Astrocyte (in vitro differentiated cells and primary cell): ENCODE results near the gene SLC66A1. TPM values are rescaled to one million over a fixed set of nuclear protein-coding genes. Genes with fewer than 3 reads are reported as not detected.
"Not testable (repeated sequence)": the region's sequence is repeated elsewhere in the genome, so short reads cannot be mapped to it uniquely, and the experiment has no call there.

Source experiments
- DNase-seq: peaks from one replicate; pipeline ENCODE4 v3.0.0-alpha.2; 2010; ENCODE audit warnings: low read depth
- FAIRE-seq: peaks from 2 replicates; lab custom pipeline; 2011; peaks lifted over from hg19 to GRCh38; lab: Jason Lieb, UNC
- H2AFZ ChIP-seq: 2 replicates; pipeline ENCODE4 v1.6.0; 2012; ENCODE audit warnings: low read depth, low read length, inconsistent platforms
- H3K27ac ChIP-seq: 2 replicates; pipeline ENCODE4 v1.5.1; 2011; ENCODE audit warnings: low read depth, low read length, inconsistent platforms
- H3K27me3 ChIP-seq: 2 replicates; pipeline ENCODE4 v1.6.0; 2011; ENCODE audit warnings: low read length, inconsistent platforms; ENCODE audit not compliant: insufficient read depth
- H3K36me3 ChIP-seq: 2 replicates; pipeline ENCODE4 v1.5.1; 2011; ENCODE audit warnings: low read length, inconsistent platforms; ENCODE audit not compliant: insufficient read depth
- H3K4me1 ChIP-seq: 2 replicates; pipeline ENCODE4 v1.5.1; 2011; ENCODE audit warnings: low read length, inconsistent platforms; ENCODE audit not compliant: insufficient read depth
- H3K4me2 ChIP-seq: 2 replicates; pipeline ENCODE4 v1.6.0; 2012; ENCODE audit warnings: low read length, inconsistent platforms
- H3K4me3 ChIP-seq: 2 replicates; pipeline ENCODE4 v1.5.1; 2011; ENCODE audit warnings: low read depth, mild to moderate bottlenecking, low read length, inconsistent platforms; ENCODE audit not compliant: insufficient read depth
- H3K79me2 ChIP-seq: 2 replicates; pipeline ENCODE4 v1.6.0; 2012; ENCODE audit warnings: mild to moderate bottlenecking, low read length, inconsistent platforms; ENCODE audit not compliant: insufficient read depth
- H3K9ac ChIP-seq: 2 replicates; pipeline ENCODE4 v1.6.0; 2012; ENCODE audit warnings: mild to moderate bottlenecking, low read length, inconsistent platforms
- H3K9me3 ChIP-seq: 2 replicates; pipeline ENCODE4 v1.5.1; 2012; ENCODE audit warnings: low read depth, mild to moderate bottlenecking, low read length, inconsistent platforms; ENCODE audit not compliant: insufficient read depth
- H4K20me1 ChIP-seq: 2 replicates; pipeline ENCODE4 v1.6.0; 2012; ENCODE audit warnings: low read length, inconsistent platforms; ENCODE audit not compliant: insufficient read depth
- H3K27ac Mint-ChIP-seq: one replicate; pipeline ENCODE4 v1.8.0; 2021; ENCODE audit warnings: mild to moderate bottlenecking, mixed read lengths; ENCODE audit not compliant: unreplicated experiment
- H3K27me3 Mint-ChIP-seq: one replicate; pipeline ENCODE4 v1.8.0; 2021; ENCODE audit warnings: low read depth, mixed read lengths; ENCODE audit not compliant: unreplicated experiment
- H3K36me3 Mint-ChIP-seq: one replicate; pipeline ENCODE4 v1.8.0; 2021; ENCODE audit warnings: low read depth, mixed read lengths; ENCODE audit not compliant: unreplicated experiment
- H3K4me1 Mint-ChIP-seq: one replicate; pipeline ENCODE4 v1.8.0; 2021; ENCODE audit warnings: low read depth, mixed read lengths; ENCODE audit not compliant: unreplicated experiment
- H3K4me3 Mint-ChIP-seq: one replicate; pipeline ENCODE4 v1.8.0; 2021; ENCODE audit warnings: mild to moderate bottlenecking, moderate library complexity, mixed read lengths; ENCODE audit not compliant: unreplicated experiment
- H3K9me3 Mint-ChIP-seq: one replicate; pipeline ENCODE4 v1.8.0; 2021; ENCODE audit warnings: mild to moderate bottlenecking, mixed read lengths; ENCODE audit not compliant: unreplicated experiment
- EZH2 ChIP-seq: IDR thresholded peaks from 2 replicates; pipeline ENCODE4 v1.6.1; 2012; ENCODE audit warnings: mild to moderate bottlenecking, low read length, inconsistent platforms; ENCODE audit not compliant: insufficient read depth
- total RNA-seq: library from RNA; stranded (reverse); gene quantifications from 2 replicates; pipeline ENCODE4 v1.2.1, GENCODE V29; 2021
- TF ChIP-seq, protein P1 (sequence below): IDR thresholded peaks from 2 replicates; pipeline ENCODE4 v1.5.1; 2011; ENCODE audit warnings: low read depth, mild to moderate bottlenecking, inconsistent platforms, low read length, moderate library complexity; ENCODE audit not compliant: insufficient read depth

SLC66A1 gene
- total RNA-seq, 1 donor from 2014 or later, result 21.5 TPM

DNA sequence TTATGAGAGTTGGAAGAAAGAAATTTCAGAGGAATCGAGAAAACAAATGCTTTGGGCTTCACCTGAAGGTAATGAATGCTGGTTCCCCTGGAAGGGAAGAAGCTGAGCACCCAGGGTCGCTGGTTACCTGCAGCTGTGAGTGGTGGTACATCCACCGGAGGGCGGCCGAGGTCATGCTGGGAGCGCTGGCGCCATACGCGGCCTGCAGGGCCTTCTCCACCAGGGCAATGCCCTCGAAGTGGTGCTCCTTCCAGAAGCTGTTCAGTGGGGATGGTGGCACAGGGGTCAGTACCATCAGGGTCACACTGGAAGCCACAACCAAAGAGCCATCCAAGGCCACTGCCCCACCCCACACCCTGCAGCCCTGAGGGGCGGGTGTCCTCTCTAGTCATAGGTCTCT lies 43.7 kb upstream of the SLC66A1 start:
- TF ChIP-seq, protein P1, sequence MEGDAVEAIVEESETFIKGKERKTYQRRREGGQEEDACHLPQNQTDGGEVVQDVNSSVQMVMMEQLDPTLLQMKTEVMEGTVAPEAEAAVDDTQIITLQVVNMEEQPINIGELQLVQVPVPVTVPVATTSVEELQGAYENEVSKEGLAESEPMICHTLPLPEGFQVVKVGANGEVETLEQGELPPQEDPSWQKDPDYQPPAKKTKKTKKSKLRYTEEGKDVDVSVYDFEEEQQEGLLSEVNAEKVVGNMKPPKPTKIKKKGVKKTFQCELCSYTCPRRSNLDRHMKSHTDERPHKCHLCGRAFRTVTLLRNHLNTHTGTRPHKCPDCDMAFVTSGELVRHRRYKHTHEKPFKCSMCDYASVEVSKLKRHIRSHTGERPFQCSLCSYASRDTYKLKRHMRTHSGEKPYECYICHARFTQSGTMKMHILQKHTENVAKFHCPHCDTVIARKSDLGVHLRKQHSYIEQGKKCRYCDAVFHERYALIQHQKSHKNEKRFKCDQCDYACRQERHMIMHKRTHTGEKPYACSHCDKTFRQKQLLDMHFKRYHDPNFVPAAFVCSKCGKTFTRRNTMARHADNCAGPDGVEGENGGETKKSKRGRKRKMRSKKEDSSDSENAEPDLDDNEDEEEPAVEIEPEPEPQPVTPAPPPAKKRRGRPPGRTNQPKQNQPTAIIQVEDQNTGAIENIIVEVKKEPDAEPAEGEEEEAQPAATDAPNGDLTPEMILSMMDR, result no peak
- no peak for TF ChIP-seq EZH2
- Histone ChIP-seq H3K9ac (no peak overlapping the region), H4K20me1 (no peaks in the 10 kb centered on the region), H3K79me2 (no peaks in the 10 kb centered on the region), H2AFZ (no peak overlapping the region), H3K27ac (no peak overlapping the region), H3K4me1 (no peaks in the 10 kb centered on the region), H3K36me3 (no peaks in the 10 kb centered on the region), H3K9me3 (no peaks in the 10 kb centered on the region), H3K27me3 (no peaks in the 10 kb centered on the region), H3K4me2 (no peak overlapping the region), H3K4me3 (no peak overlapping the region)
- Mint-ChIP-seq H3K9me3 (peaks cover 11% of the 10 kb centered on the region), H3K27ac (no peak overlapping the region), H3K4me1 (no peaks in the 10 kb centered on the region), H3K36me3 (peaks cover 8% of the 10 kb centered on the region), H3K27me3 (peaks cover 15% of the 10 kb centered on the region), H3K4me3 (no peak overlapping the region)
- DNase-seq, result no peak
- no peak for FAIRE-seq

DNA sequence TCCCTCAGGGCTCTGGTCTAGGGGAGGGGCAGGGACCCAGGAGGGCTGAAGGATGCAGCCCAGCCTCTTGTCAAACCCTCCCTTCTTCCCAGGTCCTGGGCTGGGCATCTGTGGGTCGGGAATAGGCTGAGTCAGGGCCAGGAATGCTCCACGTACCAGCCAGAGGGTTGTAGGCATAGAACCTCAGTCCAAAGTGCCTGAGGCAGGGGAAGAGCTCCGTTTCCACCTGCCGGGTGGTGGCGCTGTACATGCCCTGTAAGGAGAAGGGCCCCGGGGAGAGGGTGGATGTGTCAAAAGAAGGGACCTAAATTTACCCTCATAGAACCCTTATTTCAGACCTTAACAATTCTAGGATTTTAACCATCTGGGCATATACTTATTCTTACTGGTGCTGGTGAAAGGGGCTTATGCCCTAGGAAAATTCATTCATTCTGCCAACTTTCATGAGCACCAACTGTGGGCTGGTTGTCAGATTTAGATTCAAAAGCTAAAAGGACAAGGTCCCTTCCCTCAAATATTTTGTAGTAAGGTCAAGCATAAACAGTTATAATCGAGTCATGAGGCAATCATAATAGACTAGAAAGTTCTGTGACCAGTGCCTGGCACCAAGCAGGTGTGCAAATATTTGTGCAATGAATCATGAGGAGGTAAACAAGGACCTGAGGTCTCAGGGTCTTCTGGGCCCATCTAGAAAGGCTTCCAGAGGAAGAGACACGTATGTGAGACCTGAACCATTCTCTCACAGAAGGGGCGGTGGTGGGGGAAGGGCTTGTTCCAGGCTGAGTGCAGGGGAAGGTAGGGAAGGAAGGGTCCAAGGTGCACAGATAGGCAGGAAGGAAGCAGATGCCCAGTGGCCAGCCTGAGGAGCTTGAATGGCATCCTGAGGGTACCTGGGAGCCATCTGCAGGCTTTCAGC lies 42.4 kb upstream of the SLC66A1 start:
- not testable (repeated sequence) for H3K4me2 ChIP-seq, H3K27me3 ChIP-seq, H2AFZ ChIP-seq, H3K4me3 Mint-ChIP-seq, H3K27ac ChIP-seq, H3K4me3 ChIP-seq, H3K36me3 ChIP-seq, H3K9me3 ChIP-seq, DNase-seq, H3K27ac Mint-ChIP-seq, H3K4me1 ChIP-seq, H3K4me1 Mint-ChIP-seq, H4K20me1 ChIP-seq, FAIRE-seq, H3K79me2 ChIP-seq, H3K9ac ChIP-seq
- Mint-ChIP-seq H3K36me3 (peaks cover 12% of the 10 kb centered on the region), H3K27me3 (peaks cover 18% of the 10 kb centered on the region), H3K9me3 (peaks cover 11% of the 10 kb centered on the region)

DNA sequence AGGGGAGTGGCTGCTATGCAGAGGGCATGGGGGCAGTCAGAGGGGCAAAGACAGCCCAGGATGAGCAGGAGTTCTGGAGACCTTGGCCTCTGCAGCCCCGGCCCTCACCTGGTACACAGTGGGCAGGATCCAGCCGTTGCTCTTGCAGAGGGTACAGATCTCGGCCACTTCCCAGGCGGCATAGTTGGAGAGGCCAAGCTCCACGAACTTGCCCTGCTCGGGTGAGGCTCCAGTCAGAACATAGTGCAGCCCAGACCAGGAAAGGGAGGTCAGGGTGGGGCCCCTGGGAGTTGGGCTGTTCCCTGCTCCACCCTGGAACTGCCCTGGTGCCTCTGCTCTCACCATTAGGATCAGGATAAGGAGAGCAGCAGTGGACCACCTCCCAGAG lies 41.8 kb upstream of the SLC66A1 start:
- not testable (repeated sequence) for H3K4me2 ChIP-seq, H2AFZ ChIP-seq, H3K79me2 ChIP-seq, H3K4me1 ChIP-seq, H3K4me3 ChIP-seq, H3K9ac ChIP-seq, H4K20me1 ChIP-seq, H3K27ac ChIP-seq, DNase-seq, H3K27me3 ChIP-seq, H3K4me3 Mint-ChIP-seq, H3K27ac Mint-ChIP-seq, H3K36me3 ChIP-seq, H3K9me3 ChIP-seq, FAIRE-seq, H3K4me1 Mint-ChIP-seq
- H3K27me3 Mint-ChIP-seq, result peaks cover 18% of the 10 kb centered on the region
- peaks cover 11% of the 10 kb centered on the region for H3K9me3 Mint-ChIP-seq
- peaks cover 12% of the 10 kb centered on the region for H3K36me3 Mint-ChIP-seq
